Measurements from ENCODE around the gene NT5C3B.
"Not testable (repeated sequence)": the region's sequence is repeated elsewhere in the genome, so short reads cannot be mapped to it uniquely, and the experiment has no call there.

NT5C3B gene

DNA sequence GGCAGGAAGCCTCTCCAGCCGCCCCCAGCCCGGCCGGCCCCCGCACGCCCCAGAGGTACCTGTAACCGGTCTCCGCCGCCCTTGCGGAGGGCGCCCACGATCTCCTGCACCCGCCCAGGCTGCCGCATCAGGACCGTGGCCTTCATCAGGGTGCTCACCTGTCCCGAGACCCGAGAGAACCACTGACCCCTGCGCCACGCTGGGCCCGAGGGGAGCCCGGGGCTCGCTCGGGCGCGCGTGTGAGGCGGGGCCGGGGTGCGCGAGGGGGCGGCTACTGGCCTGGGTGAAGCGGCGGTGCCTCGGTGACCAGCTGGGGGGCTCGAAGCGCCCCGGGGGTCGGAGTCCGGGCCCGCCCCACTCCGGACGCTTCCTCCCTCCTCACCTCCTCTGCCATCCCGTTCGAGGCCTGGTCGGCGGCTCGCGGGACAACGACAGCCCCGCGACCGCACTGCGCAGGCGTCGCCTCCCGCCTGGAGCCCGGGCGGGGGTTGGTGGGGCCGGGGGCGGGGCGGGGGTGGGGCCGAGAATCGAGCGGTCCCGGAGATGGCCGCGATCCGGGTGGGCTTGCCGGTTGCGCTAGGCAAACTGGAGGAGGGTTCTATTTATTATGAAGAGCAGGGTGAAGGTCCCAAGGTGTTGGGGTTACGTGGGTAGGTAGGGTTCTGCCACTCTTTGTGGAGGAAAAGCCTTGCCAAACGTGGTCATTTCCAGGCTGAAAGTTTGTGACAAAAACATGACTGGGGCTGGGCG, at the start of gene NT5C3B:
Gene NT5C3B, minus strand, starts transcription at position 433 of the 750 bp plus-strand sequence. Its CDS starts 39 bp downstream, at position 394.
- FAIRE-seq: no peak

DNA sequence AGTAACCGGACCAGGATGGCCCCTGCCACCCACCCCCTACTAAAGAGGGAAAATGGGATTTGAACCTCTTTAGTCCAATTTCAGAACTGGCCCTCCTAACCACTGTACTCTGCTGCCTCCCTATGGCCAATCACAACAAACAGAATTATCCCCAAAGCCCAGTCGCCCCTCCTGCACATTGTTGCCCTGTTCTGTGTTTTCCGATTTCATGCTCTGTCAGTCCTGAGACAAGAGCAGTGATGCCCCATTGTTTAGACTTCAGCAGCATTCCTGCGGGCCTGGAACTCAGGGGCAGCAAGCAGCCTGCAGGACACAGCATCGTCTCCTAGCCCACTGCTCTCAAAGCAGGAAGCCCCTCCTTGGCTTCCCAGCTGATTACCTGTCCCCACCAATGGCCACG, 49.7 kb upstream of the NT5C3B start:
- no peak for FAIRE-seq

DNA sequence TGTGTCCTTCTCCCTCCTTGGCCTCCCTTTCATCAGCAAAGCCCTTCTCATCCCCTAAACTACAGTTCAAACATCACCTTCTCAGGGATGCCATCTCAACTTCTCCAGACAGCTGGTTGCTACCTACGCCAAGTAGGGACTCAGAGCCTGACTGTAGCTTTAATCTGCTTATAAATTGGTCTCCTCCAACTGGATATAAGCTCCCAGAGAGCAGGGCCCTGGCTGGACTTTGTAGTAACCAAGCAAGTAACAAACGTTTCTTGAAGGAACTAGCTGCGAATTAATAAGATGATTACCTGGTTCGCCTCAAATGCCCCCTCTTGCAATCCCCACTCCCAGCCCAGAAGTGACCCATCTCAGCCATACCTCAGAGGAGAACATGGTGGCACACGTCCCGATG, 46.7 kb upstream of the NT5C3B start:
- no peak for FAIRE-seq

DNA sequence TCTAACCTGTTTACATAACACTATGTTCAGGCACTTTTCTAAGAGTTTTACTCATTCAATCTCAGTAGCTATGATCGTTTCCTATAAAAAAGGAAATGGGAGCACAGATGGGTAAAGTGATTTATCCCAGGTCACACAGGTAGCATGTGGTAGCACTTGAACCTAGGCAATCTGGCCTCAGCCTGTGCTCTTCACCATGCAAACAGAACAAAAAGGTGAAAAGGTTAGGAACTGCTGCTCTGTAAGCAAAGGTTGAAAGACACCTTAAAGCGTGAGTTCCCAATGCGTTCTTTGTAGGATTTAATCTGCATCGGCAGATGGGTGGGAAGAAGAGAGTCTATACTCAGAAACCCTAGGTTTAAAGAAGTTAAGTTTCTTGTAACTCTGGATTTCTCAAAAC, 44.1 kb upstream of the NT5C3B start:
- no peak for FAIRE-seq

DNA sequence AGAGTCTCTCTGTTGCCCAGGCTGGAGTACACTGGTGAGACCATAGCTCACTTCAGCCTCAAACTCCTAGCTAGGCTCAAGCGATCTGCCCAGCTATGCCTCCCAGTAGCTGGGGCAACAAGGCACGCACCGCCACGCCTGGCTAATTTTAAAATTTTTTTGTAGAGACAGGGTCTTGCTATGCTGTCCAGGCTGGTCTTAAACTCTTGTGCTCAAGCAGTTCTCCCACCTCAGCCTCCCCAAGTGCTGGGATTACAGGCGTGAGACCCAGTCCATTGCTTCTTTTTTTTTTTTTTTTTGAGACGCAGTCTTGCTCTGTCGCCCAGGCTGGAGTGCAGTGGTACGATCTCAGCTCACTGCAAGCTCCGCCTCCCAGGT, 38.2 kb upstream of the NT5C3B start:
- FAIRE-seq: not testable (repeated sequence)

DNA sequence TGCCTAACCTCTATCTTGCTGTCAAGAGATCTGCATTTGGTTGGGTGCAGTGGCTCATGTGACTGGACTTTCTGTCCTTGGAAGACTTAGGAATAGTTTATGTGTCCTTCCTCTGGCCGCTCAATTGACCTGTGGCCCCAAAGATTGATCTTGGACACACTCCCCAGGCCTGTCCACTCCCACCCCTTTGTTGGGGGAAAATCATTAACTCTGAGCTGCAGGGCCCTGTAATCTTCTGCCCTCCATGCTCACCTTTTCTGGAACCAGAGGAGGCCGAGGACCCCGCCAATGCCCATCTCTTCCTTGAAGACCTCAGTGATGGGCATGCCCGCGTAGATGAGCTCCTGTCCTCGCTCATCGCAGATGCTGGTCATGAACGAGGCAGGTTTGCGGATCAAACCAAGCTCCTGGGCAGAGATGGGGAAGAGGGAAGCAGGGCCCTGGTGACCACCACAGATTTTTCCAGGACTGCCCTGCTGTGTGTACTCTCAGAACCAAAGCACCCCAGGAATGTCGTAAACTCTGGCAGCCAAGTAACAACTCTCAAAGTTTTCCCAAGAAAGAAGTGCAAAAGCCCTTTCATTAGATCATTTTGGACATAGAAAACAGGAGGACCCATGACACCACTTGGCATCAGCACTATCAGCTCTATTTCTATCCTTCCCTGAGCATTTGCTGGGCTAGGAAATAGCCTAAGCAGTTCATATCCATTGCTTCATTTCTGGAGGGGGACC, 37.7 kb upstream of the NT5C3B start:
- no peak for FAIRE-seq

DNA sequence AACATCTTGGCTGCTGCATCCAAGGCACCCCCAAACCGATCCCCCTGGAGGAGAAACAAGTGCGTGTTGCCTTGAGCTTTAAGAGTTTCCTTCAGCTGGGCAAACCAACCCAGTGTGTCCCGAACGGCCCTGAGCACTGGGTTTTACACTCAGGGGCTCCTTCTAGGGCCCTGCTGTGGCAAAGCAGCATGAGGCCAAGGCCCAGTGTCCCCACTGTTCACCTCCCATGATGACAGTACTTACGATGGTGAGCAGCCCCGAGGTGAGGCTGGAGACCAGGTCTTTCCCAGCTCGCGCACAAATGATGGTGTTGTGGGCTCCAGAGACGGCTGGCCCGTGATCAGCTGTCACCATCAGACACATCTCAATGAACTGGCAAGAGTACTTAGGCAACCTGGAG, 35.8 kb upstream of the NT5C3B start:
- FAIRE-seq: no peak

DNA sequence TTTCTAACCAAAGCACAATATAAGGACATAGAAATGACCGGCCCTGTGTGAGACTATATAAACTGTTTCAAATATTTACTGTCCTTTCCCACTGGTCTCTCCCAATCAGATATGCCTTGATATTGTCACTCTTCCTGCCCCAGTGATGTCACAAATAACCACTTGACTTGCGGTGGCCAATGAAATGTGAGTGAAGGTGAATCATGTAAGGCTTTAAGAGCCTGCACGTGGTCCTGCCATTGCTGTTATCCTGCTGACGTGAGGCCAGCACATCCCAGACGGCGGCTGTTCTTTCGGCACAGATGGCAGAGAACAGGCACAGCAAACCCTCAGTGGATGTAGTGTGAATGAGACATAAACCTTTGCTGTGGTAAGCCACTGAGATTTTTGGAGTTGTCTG, 34.6 kb upstream of the NT5C3B start:
- FAIRE-seq: no peak

DNA sequence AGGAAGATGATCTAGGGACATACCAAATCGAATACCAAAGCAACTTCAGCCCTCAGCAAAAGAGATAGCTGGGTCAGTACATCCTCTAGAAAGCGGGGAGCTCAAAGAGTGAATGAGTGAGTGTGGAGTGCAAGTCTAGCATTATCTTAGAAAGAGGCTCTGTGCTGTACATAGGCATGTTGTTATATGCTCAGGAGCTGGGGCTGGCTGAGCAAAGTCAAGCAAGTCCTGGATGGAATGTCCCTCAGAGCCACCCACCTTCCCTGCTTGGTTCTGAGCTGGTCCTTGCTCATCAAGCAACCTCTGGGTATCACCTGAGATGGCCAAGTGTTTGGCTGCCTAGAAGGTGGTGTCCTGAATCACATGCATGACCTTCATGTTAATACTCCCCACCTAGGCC, 34.1 kb upstream of the NT5C3B start:
- FAIRE-seq: no peak

DNA sequence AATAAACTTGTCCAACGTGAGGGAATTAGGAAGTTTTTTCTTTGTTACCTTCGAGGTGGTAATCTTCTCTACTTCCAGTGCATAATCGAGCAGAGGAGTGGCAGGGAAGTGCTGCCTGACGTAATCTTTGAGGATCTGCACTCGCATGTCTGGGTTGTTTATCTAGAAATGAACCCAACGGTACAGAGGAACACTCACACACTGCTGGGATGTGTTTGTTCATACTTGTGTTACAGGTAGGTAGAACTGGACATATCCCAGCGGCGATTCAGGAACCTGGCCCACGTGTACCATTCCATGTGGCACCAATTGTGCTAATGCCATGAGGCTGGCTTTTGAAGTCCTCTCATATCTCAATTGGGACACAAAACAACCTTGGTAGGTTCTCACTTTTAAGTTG, 33.4 kb upstream of the NT5C3B start:
- FAIRE-seq: no peak

DNA sequence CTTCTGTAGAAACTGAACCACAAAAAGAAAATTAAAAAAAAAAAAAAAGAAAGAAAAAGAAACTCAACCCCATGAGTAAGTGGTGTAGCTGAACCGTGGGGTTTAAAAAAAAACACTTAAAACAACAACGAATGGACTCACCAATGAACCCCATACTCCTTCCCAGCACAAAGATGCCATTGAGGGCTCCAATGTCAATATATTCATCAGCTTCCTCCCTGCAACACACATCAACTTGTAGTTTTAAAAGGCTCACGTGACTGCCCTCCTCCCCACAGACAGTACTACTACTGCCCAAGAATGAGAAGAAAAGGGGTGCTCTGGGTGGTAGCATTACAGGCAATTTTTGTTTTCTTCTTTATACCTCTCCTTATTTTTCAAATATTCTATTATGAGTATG, 32.5 kb upstream of the NT5C3B start:
- no peak for FAIRE-seq

DNA sequence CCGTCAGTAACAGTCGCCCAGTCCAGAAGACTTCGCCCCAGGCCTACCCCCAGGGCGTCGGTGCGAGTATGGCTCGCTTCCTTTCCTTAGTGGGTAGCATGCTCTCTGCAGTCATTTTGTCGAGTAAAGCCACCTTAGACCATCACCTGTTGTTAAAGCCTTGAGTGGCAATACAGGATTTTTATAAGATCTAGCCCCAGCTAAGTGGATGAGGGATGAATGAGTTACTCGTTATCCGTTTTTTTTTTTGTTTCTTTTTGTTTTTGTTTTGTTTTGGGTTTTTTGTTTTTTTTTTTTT, 29.5 kb upstream of the NT5C3B start:
- no peak for FAIRE-seq

DNA sequence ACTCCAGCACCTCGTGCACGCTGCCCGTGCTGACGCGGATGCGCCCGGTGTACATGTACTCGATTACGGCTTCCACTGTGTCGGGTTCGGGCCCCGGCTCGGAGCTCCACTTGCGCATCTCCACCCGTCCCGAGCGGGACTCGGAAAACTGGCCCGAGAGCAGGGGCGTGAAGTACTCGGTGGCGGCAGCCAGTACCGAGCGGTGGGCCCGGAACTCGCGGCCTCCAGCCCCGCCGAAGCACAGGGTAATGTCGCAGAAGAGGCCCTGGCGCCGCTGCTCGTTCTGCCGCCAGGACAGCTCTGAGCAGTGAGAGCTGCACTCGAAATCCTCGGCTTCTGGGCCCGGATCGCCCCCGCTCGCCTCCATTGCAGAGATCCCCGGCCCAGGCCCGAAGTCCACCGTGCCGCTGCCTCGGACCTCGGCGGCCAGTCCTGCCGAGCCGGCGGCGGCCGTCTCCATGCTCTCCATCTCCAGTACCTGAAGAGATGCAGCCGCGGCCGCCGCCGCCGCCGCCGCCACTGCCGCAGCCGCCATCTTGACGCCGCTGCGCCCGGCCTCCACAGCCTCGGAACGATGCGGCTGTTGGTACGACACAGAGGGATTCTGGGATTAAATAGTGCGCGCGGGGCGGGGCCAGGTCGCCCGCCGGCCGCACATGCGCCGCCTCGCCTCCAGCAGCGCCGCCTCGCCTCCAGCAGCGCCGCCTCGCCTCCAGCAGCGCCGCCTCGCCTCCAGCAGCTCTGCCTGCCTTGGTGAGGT, 29.0 kb upstream of the NT5C3B start, which contains the start of gene KLHL11:
Gene KLHL11, minus strand, starts transcription at position 588 of the 760 bp plus-strand sequence. Its CDS starts 53 bp downstream, at position 535.
- no peak for FAIRE-seq

DNA sequence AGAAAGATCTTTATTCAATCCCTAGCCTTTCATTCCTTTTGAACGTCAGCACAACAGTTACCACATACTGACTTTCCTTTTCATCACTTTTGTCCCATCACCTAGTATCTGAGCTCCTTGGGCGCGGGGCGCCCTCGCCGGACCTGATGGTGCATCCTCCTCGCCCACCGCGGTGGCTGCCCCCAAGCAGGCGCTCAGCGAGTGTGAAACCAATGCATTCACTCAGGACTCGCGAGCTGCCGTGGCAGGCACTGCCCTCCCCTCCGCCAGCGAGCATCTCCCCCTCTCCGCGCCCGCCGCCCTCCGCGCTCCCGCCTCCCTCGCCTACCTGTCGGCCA, 28.4 kb upstream of the NT5C3B start:
- FAIRE-seq: no peak

DNA sequence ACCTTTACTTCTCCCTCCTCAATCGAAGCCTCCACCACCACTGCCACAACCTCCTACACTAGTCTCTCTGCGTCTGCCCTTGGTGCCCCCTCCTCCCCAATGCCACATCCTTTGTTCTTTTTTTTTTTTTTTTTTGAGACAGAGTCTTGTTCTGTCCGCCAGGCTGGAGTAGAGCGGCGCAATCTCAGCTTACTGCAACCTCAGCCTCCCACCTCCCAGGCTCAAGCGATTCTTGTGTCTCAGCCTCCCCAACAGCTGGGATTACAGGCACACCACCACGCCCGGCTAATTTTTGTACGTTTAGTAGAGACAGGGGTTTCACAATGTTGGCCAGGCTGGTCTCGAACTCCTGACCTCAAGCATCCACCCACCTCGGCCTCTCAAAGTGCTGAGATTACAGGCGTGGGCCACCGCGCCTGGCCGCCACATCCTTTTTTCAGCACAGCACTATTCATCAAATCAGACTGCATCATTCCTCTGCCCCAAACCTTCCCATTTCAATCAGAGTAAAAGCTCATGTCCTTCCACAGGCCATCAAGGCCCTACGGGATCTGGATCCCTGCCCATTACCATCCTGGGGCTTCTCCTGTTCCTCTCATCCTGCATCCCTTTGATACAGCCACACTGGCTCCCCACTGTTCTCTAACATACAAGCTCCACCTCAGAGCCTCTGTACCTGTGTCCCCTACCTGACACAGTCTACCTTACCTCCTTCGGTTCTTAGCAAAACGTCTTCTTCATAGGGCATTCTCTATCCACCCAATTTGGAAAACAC, 27.2 kb upstream of the NT5C3B start:
- no peak for FAIRE-seq

DNA sequence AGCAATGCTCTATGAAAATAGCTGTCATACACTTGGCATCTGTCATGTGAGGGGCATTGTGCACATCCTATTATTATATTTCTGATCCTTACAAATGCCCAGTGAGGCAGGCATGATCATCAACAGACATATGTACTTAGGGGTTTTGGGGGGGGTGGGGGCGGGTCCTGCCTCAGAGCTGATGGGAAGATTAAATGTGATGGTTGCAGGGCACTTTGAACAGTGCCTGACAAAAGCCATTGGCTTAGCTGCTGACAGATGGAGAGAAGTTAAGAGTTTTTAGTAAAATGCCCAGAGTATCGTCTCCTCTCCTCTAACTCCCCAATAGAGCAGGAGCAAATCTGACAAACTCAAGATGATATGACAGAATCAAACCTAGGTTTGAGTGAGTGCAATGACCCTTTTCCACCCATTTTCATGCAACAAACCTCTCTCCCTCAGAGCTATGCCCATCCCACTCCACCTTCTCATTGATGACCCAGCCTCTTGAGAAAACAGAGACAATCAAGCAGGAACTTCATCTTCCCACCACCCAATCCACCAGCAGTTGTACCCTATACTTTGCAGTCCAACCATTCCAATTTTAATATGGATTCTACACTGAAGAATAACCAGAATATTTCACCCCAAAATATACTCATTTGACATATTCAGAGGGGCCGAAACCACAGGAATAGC, 24.4 kb upstream of the NT5C3B start:
- no peak for FAIRE-seq

DNA sequence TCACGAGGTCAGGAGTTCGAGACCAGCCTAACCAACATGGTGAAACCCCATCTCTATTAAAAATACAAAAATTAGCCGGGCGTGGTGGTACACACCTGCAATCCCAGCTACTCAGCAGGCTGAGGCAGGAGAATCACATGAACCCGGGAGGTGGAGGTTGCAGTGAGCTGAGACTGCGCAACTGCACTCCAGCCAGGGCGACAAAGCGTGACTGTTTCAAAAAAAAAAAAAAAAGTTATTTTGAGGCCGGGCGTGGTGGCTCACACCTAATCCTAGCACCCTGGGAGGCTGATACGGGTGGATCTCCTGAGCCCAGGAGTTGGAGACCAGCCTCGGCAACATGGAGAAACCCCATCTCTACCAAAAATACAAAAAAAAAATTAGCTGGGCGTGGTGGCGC, 15.3 kb upstream of the NT5C3B start:
- not testable (repeated sequence) for FAIRE-seq

DNA sequence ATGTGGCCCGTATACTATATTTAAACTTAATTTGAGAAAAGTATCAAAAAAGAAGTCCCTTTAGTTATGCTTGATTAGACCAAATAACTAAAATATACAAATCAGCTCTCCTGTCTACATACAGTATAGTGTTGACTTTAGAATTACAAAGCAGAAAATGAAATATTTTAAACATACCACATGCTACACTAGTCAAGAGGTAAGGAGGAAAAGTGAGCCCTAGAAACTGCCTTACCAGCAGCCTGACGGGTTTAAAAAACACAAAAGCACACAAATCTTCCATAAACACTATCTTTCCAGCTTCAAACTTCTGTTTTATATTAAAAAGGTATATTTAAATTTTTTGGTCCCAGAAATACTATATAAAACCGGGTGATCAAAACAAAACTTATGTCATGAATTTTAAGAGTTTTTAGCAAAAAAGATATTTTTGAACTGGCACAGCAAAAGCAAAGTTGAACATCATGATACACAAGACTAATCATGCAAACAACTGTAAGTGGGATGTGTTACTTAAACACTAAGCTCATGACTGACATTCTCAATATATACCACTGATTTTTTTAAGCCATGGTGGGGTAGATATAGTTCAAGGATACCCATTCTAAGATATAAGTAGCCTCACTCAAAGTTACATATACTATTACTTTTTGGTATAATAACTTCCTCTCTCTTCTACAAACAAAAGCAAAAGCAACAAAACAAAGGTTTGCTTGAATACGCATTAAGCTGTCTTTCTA, 13.4 kb upstream of the NT5C3B start:
- FAIRE-seq: no peak

DNA sequence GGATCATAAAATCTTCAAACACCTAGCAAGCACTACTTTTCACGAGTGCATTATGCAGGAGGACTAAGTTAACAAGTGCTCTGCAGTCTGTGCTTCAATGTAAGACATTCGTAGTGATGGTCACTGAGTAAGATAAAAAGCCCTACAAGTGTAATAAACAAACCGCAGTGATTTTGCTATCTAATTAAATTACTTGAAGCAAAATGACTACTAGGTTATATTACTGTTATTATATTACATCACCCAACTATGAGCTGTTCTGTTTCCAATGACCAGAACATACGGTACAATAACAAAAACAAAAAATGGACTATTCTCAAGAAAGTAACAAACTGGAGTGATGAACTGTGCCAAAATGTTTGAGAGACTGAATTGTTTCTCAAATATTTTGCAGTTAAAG, 12.8 kb upstream of the NT5C3B start:
- no peak for FAIRE-seq

DNA sequence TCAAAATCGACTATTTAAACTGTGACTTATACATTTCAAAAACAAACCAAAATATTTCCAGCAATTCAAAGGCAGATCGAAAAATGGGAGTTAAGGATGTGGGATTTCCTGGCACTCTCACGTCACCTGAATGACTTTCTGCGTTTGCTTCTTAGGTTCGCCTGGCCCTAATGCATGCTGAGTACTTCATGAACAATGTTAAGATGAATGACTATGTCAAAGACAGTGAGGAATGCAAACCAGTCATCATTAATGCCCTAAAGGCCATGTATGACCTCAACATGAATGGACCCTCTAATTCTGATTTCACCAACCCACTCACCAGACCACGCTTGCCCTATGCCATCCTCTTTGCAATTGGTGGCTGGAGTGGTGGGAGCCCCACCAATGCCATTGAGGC, 8.9 kb upstream of the NT5C3B start:
- no peak for FAIRE-seq

DNA sequence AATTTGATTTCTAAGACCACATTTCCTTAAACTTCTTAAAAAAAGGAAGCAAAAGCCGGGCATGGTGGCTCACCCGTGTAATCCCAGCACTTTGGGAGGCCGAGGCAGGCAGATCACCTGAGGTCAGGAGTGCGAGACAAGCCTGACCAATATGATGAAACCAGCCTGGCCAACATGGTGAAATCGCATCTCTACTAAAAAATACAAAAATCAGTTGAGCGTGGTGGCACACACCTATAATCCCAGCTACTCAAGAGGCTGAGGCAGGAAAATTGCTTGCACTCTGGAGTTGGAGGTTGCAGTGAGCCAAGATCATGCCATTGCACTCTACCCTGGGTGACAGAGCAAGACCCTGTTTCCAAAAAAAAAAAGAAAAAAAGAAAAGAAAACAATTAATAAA, 4.7 kb upstream of the NT5C3B start:
- not testable (repeated sequence) for FAIRE-seq

DNA sequence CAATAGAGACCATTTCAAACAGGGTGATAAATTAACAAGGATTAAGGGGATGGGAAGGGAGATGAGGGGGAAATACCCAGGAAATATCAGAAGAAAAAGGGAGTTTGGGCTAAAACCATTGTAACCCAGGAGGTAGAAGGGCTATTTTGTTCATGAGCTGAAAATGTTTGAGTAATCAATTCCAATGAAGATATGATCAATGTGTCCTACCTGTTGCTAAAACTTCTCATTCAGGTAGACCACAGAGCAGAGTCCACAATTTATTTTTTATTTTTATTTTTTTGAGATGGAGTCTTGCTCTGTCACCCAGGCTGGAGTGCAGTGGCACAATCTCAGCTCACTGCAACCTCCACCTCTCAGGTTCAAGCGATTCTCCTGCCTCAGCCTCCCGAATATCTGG, 3.4 kb upstream of the NT5C3B start:
- not testable (repeated sequence) for FAIRE-seq
